Adrenal gland (tissue), 5 donors: ENCODE results near the gene PLK1.

ENCODE experiments used
- POLR2A ChIP-seq, 2 donors: fragments of 450-650 bp; IDR thresholded peaks; one replicate each; pipeline ENCODE4 v1.6.1; 2017; ENCODE audit warnings: antibody characterized with exemption in 2 of 2, mild to moderate bottlenecking in 2 of 2, moderate library complexity in 1 of 2
- TF ChIP-seq, protein P1 (sequence below), 6 experiments: fragments of 450-650 bp in 4 of 6; fragments of 200-600 bp in 2 of 6; sonication (generic) in 1 of 6; IDR thresholded peaks; 1 replicate in 5 of 6; 2 replicates in 1 of 6; pipeline versions ENCODE4 v1.5.1 to v1.8.0; 2016 to 2021; ENCODE audit warnings: antibody characterized with exemption in 6 of 6, mild to moderate bottlenecking in 2 of 6, moderate library complexity in 1 of 6
- donor health status: DM: no; HTN: no; CAD: no.

GRCh38 chr16:23691483-23692189 lies 12.9 kb downstream of the PLK1 start:
- TF ChIP-seq, protein P1, sequence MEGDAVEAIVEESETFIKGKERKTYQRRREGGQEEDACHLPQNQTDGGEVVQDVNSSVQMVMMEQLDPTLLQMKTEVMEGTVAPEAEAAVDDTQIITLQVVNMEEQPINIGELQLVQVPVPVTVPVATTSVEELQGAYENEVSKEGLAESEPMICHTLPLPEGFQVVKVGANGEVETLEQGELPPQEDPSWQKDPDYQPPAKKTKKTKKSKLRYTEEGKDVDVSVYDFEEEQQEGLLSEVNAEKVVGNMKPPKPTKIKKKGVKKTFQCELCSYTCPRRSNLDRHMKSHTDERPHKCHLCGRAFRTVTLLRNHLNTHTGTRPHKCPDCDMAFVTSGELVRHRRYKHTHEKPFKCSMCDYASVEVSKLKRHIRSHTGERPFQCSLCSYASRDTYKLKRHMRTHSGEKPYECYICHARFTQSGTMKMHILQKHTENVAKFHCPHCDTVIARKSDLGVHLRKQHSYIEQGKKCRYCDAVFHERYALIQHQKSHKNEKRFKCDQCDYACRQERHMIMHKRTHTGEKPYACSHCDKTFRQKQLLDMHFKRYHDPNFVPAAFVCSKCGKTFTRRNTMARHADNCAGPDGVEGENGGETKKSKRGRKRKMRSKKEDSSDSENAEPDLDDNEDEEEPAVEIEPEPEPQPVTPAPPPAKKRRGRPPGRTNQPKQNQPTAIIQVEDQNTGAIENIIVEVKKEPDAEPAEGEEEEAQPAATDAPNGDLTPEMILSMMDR (IDR thresholded peaks at IDR 0.05) = no peak
- TF ChIP-seq POLR2A (IDR thresholded peaks at IDR 0.05) = no peak
